ENCODE results near the gene TAS1R1.
"Not testable (repeated sequence)": the region's sequence is repeated elsewhere in the genome, so short reads cannot be mapped to it uniquely, and the experiment has no call there.

TAS1R1 gene

DNA sequence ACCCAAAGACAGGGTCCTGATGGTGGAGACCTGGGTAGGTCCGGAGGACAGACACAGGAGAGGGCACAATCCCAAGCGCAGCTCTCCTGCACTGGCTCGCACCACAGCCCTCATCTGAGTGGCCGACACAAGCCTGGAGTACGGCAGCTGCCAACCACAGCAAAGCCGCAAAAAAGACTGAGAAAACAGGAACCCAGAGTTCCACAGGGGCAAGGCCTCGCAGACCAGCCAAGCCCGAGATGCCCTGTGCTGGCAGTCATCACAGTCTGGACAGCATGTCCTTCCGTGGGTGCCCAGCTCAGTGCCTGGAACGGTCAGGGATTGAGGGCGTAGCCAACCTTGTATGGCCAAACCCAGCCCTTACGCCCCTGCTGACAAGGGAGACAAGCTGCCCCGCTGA, 36.1 kb downstream of the TAS1R1 start:
- DNase-seq (ENCODE audit: low read depth) = no peak

DNA sequence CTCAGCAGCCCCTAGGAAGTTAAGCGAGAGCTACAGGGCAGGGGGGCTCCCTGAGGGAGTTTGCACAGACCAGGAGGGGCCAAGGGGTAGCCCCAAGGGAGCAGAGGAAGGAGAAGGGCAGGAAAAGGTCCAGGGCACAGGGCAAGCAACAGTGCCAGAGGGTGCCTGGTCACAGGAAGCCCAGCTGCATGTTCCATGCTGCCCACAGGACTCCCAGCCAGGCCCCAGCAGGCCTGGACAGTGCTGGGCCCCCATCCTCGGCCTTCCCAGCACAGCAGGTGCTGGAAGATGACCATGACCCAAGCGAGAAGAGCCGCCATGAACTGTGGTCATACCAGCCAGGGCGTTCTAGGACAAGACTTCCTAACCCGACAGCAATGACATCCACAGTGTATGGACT, 36.5 kb downstream of the TAS1R1 start:
- no peak for DNase-seq (ENCODE audit: low read depth)

DNA sequence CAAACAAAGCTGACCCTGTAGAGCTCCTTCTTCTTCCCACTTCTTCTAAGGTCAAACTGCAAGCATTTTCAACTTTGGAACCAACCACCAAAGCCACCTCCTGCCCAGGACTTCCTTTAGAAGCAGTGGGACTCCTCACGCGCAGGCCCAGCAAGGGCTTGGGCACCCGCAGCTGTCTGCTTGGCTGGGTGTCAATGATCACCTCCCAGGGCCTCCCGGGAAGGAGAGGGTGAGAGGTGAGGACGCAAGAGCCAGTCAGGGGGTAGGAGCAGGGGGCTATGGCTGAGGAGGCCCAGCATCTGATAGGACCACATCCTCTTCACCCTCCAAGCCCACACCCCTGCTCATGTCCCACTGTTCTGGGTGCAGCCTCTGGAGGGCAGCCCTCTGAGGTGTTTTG, 37.3 kb downstream of the TAS1R1 start:
- DNase-seq (ENCODE audit: low read depth) = no peak

DNA sequence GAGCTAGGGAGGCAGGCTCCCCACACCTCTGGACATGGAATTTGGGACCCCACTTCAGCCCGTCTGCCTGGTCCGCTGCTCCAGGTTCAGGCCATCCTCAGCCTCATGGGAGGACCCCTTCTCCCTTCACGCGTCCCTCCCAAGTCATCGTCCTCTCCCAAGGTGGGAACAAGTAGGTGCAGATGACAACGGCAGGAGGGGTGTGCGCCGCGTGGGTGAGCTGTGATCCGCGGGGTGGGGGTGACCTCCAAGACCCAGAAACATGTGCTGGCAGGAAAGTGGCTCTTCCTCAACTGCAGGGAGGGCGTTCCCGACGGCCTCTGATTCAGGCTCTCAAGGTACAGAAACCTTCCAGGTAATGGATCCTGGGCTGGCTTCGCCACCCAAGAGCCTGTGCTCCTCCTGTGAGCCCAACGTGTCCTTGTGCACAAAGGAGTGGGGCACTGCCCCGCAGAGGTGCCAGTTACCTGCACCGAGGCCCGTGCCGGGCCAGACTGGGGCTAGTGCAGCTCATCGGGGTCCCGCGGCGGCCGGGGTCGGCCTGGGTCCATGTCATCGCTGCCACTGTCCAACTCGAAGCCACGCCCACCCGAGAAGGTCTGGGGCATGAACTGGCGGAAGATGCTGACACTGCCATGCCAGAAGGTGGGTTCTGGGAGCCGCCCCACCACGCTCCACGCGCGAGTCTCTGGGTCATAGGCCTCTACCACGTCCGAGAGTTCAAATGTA, 37.9 kb downstream of the TAS1R1 start:
- no peak for DNase-seq (ENCODE audit: low read depth)

DNA sequence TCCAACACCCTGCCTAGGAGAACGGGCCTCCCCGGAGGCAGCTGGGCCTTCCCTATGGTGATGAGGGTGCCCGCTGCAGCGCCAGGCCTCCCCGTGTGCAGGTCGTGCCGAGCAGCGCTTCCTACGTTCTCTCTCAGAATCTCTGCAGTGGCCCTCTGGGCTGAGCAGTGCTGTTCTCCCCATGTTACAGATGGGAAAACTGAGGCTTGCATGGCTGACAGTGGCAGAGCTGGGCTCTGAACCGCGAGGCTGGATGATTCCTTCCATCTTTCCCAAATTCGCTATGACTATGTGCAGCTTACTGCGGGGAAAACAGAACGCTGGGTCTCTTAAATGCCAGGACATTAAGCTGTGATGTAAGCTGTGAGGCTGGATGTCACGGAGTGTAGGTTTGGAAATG, 38.7 kb downstream of the TAS1R1 start:
- no peak for DNase-seq (ENCODE audit: low read depth)

DNA sequence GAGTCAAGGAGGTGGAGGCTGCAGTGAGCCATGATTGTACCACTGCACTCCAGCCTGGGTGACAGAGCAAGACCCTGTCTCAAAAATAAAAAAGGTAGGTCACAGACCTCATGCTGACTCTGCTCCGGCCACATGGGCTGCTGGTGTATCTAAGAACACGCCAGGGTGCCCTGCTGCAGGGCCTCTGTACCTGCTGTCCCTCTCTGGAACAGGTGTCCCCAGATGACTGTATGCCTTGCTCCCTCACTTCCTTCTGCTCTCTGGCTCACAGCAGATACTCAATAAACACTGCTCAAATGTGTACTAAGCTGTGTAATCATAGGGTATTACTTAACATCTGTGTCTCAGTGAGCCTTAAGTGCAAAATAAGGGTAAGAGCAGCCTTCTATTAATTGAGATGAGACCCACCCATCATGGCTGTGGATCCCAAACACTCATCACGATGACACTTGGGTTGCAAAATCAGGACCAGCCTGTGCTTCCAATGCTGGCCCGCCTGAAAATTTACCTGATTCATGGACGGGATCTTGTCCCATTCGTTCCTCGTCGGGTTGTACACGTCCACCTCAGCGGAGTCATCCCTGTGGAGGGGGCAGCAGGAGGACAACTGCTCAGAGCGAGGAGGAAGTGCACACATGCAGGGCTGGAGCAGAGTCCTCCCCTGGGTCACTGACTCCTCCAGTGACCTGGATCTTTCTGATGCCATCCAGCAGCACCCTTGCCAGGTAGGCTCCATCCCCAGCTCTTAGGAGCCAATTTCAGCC, 40.1 kb downstream of the TAS1R1 start:
- DNase-seq (ENCODE audit: low read depth) = no peak

DNA sequence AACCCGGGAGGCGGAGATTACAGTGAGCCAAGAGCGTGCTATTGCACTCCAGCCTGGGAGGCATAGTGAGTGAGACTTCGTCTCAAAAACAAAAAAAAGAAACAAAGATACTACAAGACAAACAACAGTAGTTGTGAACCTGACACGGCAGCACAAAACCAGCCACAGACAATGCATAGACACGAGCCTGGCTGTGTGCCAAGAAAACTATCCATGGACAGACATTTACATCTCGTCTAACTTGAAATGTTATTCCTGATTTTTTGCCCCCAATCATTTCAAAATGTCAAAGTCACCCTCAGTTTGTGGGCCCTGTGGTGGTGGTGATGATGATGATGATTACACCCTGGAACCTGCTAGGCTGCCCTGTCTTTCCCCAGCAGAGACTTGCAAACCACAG, 41.2 kb downstream of the TAS1R1 start:
- DNase-seq (ENCODE audit: low read depth) = no peak

DNA sequence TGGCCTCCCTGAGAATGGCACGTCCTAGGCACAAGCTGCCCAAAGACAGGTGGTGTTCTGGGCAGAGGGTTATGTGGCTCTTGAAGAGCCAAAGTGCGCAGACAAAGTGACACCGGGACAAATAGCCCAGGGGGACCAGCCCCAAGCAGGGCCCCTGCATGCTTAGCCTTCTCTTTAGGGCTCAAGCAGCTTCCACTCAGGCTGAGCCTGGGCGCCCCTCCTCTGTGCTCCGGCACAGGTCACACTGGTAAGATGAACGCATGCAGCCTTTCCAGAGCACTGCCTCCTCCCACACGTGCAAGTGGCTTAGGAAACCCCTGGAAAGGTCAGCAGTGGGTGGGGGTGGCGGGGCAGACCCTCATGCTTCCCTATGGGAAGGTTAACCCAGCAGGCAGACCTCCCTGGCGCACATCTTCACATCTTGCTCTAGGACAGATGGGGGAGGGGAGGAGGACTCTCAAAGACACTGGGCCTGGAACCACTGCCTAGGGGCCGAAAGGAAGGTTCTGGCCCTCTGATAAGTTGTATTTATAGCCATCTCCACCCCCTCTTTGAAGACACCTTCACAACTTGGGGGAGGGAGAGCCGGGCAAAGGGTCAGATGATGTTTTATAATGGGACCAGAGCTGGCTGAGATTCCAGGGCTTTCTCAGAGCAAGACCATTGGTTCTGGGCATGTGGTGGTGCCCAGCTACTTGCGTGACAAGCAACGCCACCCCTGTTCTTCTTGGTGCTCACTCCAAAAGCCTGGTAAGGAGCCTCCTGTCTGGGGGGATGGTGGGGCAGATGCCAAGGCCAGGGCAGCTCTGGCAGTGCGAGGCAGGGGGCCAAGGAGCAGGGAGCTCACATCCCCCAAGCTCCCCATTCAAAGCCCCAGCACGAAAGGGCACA, 42.0 kb downstream of the TAS1R1 start:
- DNase-seq (ENCODE audit: low read depth) = no peak

DNA sequence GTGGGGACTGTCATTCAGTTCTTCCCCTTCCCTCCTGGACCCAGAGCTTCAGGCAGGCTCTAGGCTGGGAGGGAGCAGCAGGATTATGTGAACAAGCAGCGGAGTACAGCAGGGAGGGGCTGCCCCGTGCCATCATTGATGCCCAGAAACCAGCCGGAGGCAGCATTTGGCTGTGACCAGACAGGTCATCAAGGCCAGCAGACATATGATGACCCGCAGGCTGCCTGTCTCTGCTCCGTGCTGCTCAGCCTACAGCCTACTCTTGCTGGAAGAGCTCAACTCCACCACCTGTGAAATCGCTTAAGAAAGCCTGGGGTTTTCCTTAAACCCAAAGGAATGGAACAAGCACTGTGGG, 42.6 kb downstream of the TAS1R1 start:
- DNase-seq (ENCODE audit: low read depth) = no peak

DNA sequence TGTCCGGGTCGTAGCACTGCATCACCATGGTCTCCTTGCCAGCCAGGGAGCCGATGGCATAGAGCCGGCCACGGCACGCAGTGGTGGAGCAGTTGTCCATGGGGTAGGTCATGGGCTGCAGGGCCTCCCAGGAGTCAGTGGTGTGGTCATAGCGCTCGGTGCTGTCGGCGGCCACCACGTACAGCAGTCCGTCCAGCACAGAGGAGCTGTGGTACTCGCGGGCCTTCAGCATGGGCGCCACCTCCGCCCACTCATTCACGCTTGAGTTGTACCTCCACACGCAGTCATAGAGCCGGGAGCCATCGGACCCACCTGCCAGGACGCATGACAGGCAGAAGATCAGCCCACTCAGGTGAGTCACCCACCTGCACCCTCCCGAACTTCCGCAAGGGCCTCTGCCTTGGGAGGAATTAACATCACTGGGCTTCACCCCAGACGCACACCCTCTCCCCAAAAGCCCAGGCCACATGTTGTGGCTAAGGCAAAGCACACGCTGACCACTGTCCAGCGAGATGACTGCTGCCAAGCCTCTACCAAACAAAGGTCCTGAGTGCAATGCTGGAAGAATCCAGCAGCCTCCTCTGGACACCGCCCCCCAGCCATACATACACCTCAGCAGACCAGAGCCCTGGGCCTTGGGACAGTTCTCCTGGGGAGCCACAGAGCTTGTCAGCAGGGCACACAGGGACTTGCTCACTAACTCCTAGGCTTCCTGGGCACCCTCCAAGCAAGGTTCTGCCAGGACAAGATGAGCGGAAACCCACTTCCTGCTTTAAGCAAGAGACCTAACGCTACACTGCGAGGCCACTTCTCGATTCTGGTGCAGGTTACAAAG, 44.3 kb downstream of the TAS1R1 start:
- DNase-seq (ENCODE audit: low read depth) = peak; percentile 35

DNA sequence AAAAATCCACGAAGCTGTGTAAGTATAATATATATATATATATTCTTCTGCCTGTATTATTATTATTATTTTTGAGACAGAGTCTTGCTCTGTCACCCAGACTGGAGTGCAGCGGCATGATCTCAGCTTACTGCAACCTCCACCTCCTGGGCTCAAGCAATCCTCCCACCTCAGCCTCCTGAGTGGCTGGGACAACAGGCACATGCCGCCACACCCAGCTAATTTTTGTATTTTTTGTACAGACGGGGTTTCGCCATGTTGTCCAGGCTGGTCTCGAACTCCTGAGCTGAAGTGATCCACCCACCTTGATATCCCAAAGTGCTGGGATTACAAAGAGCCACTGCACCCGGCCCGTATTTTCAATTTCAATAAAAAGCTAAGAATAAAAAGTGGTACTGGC, 44.9 kb downstream of the TAS1R1 start:
- not testable (repeated sequence) for DNase-seq (ENCODE audit: low read depth)

DNA sequence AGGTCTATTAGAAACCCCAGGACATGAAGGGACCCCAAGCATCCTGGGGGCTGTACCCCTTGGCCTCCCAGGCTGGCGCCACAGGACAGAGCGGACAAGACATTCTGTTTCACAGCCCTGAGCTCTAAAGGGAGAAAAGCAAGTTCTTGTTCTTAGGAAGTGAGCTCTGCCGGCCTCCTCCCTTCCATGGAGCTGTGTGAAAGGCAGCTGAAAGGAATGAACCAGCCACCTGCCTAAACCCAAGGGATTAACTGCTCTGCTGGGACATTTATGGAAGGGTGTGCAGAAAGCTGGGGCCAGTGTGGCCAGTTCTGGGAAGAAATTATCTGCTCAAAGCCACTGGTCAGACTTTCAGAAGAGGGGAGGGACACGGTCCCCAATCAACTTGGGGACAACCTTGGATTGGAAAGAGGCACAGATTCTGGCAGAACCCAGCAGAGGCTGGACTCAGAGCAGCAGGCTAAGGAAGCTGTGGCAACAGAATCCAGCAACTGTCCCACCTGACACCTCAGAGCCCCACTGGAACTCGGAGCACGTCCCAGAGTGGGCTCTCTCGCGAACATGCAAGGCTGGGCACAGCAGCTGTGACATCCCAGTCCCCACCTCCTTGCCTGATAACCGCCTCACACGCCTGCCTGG, 45.4 kb downstream of the TAS1R1 start:
- no peak for DNase-seq (ENCODE audit: low read depth)

DNA sequence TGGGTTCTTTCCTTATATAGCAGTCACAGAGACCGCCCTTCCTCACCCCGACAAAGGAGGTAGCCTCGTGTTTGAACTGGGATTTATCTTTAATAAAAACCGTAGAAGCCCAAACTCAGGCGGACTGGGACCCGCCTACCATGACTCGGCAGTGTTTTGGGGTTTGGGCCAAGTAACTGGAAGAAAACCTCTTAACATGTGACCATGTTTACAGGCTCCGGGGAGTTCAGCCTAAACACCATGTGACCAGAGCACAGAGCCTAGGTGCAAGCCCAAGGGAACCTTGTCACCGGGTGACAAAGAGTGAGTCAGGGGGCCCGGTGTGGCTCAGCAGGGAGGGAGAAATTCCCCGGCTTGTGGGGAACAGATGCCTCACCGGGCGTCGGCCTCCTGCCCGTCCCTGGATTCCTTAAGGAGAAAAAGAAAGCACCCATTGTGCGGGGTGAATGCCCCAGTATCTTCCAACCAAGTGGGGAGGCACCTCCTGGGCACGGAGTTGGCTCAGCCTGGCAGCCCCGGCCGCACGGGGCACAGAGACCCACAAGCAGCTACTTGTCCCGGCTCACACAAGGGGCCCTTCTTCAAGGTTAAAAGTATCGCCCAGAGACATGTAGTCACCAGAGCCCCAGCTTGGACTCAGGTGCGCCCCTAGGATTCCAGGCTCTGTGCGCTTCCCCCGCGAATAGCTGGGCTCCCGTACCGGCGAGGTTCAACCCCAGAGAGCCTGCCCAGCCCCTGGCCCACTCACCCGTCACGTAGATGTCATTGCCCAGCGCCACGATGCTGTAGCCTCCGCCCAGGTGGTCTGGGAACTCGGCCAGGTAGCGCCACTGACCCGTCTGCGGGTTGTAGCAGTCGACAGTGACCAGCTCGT, 46.2 kb downstream of the TAS1R1 start:
- peak; percentile 63 for DNase-seq (ENCODE audit: low read depth)

DNA sequence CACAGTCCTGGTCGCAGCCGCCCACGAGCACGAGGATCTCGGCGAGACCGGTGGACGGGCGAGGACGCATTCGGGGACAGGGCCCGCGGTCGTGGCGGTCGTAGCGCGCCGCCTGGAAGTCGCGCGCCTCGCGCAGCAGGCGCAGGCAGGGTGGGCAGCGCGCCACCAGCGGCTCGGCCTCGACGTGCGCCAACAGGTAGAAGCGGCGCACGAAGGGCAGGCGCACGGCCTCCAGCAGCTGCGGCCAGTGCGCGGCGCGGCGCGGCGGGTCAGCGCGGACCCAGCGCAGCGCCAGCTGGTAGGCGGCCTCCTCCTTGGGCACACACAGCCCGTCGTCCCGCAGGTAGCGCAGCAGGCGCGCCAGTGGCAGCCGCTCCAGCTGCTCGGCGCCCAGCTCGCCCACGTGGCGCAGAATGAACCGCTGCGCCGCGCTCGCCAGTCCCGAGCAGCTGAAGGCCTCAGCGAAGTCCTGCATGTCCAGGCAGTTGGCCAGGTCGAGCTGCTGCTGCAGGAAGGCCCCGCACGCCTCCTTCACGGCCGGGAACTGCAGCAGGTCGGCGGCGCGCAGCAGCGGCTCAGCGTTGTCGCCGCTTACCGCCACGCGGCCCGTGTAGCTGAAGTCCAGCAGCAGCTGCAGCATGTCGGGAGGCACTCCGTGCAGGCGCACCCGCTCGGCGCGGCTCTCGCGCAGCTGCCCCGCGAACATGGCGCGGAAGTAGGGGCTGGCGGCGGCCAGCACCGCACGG, 47.0 kb downstream of the TAS1R1 start:
- no peak for DNase-seq (ENCODE audit: low read depth)

DNA sequence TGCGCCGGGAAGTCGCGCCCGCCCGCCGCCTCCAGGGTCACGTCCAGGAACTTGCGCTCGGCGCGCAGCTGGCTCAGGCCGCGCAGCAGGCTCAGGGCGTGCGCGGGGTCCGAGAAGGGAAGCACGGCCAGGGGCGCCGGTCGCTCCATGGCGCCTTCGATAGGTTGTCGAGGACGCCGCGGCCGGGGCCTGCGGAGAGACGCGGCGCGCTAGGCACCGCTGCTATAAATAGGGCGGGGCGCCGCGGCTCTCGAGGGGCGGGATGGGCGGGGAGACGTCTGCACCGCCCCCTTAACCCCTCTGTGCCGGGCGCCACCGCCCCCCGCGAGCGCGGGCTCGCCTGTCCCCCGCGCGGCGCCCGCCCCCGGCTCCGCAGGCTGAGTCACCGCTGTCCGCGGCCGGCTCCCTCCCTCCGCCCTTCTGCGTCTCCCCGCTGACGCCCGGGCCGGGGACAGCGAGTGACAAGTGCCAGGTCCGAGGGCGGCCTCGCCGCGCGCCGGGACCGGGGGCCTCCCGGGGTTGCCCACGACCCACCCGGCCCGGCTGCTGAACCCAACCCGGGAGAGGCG, 47.6 kb downstream of the TAS1R1 start, which contains the start of gene KLHL21:
Gene KLHL21 (minus strand): TSS at position 201 of the 569 bp plus-strand sequence. CDS start 52 bp downstream, at position 149.
- DNase-seq (ENCODE audit: low read depth) = peak; percentile 81

DNA sequence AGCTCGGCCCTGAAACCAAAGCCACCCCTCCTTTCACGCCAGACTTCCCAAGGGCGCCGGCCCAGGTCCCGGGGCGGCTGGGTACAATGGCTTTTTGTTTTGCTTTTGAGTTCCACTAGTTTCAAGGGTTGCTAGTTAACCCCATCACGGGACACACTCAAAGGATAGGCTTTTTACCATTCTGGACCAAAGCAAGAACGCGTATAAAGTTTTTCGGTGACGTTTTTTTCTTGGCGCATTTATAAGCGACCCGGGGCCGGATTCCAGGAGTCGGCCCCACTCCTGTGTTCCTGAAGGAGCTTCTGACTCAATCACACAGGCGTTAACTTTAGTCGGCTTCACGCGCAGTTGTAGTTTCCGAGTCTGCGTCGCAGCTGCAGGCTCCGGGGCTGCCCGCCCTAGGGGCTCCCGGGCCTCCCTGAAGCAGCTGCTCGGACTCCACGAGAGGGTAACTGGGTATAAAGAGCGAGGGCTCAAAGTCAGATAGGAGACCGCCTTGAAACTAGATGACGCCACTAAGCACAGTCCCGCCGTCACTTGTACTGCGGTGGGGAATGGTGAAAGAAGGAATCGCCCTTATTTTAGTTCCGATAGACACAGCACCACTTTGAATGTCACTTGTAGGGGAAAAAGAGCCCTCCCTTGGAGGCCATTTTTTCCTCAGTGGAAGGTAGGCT, 48.3 kb downstream of the TAS1R1 start:
- peak; percentile 46 for DNase-seq (ENCODE audit: low read depth)

DNA sequence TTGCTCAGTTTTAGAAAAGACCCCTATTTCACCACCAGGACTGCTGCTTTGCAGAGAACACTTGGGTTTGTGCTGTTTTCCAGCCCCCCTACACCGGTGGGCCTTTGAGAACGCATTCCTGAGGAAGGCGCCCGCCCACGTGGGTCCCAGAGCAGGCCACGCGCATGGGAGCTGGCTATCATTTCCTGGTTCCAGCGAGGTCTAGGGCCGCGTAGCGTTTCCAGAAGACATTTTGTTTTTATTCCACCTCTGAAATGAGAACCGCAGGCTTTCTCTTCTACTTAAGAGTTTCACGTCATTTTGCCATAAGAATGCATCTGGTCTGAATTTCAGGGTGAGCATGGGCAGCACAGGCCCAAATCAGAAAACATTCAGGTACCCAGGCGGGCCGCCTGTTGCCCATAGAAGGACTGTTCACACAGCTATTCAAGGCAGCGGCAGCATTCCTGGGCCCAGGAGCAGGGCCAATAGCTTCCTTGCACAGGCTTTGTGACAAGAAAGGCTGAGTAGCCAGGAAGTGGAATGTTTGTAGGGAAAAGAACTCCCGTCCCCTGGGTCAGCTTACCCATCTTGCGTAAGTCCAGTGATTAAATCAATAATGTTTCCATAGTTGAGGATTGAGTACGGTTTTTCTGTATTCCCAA, 48.9 kb downstream of the TAS1R1 start:
- DNase-seq (ENCODE audit: low read depth) = peak; percentile 10

Measured in activated T-helper 1 cell treated with Interleukin-2 at 50 U/mL for 16 hours (primary cell).